ENCODE data around the gene THEMIS.
"Not testable (repeated sequence)": the region's sequence is repeated elsewhere in the genome, so short reads cannot be mapped to it uniquely, and the experiment has no call there.

Gene THEMIS

DNA sequence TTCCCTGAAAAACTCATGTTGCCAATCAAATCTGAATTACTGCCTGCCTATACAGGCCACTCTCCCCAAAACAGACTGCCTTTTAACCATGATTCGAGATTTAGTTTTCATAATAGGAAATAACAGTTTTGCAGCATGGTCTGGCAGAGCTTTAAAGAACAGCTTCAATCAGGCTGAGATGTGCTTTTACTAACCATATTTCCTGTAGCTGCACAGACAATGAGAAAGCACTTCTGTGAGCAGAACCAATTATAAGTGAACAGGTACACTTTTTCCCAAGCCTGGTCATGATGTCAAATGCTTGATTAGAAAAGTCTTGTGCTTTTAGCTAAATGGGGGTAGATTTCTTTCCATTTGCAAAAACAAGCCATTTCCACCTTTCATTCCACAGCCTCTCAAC, 108.2 kb downstream of the THEMIS start:
- no peak for DNase-seq

DNA sequence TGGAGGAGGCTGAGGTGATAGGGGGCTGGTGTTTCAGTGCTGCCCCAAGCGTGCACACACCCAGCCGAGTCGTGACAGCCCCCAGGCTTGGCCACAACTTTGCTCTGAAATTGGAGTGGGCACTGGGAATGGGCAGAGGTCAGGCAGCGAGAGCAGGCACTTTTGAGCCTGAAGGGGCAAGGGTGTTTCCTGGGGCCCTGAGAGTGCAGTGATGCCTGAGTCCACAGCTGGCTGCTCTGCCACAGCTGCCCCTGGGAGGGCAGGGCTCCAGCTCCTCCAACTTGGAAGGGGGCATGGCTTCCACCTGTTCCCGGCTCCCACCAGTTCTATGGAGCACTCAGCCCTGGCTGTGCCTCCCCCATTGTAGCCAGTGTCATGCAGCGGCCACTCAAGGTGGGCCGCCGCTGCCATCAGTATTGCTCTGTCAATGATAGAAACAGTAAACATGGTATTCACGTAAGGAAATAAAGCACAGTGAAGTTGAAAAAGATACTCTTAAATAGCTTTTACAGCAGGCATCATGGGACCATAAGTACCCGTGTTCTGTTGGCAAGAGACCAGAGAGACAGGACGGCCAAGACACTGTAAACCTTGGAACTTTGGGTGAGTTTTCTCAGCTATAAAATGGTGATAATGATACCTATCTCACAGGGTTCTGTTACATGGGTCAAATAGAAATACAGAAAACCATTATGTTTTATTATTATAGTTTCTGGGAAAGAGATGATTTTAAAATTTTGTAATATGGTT, 108.9 kb downstream of the THEMIS start:
- no peak for DNase-seq

DNA sequence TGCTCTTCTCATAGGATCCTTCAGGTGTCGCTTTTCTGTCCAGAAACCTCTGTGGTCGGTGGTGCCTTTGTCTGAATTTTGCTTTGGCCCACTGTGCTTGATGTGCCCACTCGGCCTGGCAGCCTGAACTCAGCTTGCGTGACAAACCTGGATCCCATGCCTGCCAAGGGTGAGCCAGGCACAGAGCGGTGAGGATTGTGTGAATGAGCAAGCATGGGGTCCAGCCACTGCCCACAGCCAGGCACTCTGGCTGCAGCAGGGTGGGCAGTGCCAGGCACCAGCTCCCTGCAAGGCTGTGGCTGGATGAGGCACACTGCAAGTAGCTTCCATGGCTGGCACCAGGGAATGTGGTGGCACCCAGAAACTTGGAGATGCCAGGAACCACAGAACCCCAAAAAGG, 110.3 kb downstream of the THEMIS start:
- DNase-seq = no peak

DNA sequence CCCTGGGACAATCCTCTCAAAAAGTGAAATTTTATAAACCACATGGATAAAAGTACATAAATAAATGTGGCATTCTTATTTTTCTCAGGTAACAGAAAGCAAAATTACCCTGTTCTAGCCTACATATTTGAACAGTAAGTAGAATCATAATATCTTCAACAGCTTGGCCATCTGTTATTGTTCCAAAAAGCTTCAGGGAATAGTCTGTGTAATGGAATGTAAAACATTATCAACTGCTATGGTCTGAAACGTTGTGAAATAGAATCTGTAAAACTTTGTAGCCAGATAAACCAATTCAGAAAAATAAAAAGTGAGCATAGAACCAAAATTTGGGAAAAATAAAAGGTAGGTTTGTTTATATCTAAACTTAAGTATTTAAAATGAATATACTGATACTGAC, 114.7 kb downstream of the THEMIS start:
- DNase-seq = no peak

DNA sequence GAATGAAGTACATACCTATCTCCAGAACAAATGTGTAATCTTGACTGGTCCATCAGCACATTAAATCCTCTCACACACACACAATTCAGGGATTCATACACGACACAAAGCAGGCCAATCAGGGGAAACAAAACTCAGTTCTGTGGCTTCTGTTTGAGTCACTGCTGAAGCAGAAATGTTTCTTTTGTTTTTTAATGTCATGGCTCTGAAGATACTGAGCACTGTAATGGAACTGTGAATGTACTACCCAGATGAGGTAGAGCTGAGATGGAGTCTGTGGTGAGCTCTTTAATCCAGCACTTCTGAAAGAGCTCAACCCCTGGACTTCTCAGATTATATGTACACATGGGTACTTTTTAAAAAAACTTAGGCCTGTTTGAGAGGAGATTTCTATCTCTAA, 116.4 kb downstream of the THEMIS start:
- no peak for DNase-seq

DNA sequence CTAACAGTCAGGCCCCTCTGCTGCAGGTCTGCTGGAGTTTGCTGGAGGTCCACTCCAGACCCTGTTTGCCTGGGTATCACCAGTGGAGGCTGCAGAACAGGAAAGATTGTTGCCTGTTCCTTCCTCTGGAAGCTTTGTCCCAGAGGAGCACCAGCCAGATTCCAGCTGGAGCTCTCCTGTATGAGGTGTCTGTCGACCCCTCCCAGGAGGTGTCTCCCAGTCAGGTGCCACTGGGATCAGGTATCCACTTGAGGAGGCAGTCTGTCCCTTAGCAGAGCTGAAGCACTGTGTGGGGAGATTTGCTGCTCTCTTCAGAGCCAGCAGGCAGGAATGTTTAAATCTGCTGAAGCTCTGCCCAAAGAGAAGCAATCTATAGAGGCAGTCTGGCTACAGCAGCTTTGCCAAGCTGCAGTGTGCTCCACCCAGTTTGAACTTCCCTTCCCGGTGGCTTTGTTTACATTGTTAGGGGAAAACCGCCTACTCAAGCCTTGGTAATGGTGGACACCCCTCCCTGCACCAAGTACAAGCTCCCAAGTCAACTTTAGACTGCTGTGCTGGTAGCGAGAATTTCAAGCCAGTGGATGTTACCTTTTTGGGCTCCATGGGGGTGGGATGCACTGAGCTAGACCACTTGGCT, 119.1 kb downstream of the THEMIS start:
- not testable (repeated sequence) for DNase-seq

DNA sequence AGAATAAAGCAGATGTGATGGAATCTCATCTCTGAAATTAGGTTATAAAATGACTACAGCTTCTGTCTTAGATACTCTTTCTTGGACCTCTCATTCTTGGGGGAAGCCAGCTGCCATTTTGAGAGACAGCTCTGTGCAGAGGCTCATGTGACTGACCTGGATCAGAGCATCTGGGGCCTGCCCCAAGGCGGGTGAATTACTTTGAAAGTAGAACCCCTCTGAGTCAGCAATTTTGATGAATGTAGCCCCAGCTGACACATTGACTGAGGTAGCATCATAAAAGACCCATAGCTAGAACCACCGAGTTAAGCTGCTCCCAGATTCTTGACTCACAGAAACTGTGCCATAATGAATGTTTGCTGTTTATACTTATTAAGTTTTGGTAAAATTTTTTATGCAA, 124.5 kb downstream of the THEMIS start:
- no peak for DNase-seq

DNA sequence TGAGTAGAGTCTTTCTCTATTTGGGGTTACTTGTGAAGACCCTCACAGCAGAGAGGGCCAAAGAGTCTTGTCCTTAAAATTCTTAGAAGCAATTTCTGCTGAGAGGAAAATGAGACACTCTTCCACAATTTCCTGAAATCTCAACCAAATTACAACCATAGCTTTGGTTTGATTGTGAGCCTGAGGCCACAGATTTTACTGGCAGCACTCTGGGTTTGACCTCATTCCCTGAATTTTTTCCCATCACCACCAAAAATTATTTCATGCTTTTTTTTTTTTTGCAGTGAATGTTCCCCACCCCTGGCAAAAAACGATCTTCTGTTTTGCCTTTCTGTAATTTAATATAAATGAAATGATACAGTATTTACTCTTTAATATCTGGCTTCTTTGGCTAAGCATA, 125.5 kb downstream of the THEMIS start:
- no peak for DNase-seq

DNA sequence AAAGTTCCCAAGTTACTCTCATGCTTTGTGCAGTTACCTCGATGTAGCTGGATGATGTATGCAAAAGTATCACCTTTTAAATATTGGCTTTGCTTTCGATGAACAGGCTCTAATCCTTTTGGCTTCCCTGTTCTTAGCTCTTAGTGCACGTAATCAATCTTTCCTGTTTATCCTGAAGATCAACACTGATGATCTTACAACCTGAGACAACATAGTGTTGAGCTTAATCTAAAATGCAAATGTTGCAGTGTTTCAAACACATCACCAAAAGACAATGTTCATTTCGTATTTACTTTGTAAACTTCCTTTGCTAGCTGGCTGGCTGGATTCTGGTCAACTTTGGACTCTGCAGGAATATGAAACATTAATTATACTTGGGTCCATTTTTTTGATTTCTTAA, 132.1 kb downstream of the THEMIS start:
- no peak for DNase-seq

DNA sequence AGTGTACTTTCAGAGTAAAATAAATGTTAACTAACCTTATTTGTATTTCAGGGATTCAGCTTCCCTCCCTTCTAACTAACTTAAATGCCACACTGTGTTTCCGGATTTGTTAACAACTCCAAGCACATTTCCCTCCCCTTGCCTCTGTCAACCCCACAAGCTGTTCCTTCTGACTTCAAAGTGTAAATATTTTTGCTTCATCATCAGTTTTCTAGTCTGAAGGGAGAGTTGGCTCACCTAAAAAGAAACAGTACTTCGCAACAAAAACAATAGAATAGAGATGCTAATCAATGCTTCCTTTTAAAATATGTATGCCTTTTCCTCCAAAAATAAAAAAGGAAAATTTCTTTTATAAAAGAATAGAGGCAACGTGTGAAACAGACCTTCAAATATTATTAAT, 132.6 kb downstream of the THEMIS start:
- no peak for DNase-seq

DNA sequence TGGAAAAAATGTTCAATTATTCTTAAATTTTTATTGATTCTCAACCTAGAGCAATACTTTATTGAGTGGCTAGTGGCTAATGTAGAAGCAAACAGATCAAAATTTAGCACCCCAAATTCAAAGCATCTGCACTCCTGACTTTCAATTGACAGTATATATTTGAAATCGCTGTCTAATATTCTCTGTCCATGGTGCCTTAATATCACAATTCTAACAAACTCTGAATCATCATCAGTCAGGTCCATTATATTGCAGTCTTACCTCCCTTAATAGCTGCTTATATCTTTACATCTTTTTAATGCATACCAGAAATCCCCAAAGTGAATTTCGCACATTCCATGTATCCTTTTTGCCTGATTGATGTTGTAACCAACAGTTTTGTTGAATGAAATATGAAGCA, 134.9 kb downstream of the THEMIS start:
- DNase-seq = no peak

DNA sequence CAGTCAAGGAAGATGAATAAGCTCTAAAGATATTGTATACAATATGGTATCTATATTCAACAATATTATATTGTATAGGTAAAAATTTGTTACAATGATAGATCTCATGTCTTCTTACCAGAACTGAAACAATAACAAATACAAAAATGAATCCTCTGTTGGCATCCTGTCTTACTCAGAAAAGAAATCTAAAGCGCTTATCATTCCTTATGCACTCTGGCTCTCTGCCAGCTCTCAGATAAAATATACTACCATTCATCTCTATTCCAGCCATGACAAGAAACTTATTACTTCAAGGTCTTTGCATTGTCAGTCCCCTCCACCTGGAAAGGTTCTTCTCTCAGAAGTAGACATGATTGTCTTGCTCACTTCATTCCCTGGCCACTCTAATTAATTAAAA, 138.6 kb downstream of the THEMIS start:
- no peak for DNase-seq

DNA sequence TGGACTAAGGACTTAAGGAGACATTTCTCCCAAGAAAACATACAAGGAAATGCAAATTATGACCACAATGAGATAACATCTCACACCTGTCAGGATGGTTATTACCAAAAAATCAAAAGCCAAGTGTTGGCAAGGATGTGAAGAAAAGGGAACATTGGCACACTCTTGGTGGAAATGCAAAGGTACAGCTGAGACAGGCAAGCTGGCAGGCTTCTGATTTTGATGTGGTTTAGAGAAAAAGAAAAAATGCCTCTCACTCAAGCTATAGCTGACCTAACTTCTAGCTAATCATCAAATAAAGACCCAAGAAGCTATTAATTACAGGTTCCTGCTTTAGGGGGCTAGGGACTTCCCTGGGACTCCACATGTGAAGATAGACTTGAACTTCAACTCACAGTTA, 139.8 kb downstream of the THEMIS start:
- no peak for DNase-seq

DNA sequence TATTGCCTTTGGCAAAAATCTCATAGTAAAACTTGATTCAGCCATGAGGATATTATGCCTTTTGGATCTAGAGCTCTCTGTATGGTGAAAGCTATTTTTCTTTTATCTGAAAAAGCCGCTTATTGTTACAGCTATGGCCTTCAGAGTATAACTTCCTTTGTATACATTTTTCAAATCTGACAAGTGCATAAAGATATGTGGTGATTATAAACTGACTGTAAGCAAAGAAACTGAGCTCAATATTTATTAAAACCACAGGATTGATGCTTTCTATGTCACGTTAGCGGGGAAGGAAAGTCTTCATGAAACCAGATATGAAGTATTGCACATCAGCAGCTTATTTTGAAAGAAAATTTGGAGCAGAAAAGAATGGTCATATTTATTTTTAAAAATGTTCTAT, 151.8 kb downstream of the THEMIS start:
- DNase-seq = no peak

DNA sequence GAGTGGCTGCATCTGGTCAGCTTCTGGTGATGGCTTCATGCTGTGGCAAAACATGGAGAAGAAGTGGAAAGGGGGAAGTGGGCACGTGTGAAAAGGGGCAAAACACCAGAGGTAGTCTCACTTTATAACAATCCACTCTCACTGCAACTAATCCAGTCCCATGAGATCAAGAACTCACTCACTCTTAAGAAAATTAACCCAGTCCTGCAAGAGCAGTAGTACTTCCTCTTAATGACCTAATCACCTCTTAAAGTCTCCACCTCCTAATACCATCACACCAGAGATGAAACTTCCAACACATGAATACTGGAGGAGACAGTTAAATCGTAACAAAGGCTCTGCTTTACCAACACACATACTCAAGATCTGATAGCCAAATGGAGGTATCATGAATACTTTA, 152.6 kb downstream of the THEMIS start:
- DNase-seq = no peak

DNA sequence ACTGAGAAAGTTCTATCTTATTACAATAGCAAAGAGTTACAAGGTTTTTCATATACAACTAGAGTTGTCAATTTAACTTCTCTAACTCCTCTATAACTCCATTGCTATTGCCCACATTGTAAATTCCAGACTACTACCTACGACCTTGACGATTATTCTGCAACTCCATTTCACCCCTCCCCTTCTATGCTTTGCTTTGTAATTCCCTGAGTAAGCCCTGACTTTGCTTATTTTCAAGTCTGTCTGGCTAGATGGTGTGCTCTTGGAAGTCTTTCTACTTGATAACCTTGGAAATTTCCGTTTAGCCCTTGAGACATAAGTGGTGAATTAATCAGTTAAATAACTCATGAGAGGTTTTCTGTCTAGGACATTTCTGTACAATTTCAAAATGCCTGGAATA, 162.4 kb downstream of the THEMIS start:
- no peak for DNase-seq

DNA sequence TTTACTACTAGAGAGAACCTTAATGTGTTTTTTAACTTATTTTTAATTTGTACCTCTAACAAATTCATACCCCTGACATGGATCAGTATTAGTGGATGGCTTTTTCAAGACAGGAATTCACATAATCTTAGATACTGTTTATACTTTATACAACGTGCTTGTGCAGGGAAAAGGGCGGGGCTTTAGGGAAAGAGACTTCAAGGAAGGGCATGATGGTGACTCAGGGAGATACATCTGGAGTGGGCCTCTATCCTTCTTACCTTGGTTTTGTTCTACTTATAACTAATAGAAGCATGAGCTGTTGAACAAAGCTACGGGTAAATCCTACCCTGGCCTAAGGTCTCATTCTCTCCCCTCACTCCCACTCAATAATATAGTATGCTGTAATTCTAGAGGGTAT, 163.1 kb downstream of the THEMIS start:
- DNase-seq = no peak

DNA sequence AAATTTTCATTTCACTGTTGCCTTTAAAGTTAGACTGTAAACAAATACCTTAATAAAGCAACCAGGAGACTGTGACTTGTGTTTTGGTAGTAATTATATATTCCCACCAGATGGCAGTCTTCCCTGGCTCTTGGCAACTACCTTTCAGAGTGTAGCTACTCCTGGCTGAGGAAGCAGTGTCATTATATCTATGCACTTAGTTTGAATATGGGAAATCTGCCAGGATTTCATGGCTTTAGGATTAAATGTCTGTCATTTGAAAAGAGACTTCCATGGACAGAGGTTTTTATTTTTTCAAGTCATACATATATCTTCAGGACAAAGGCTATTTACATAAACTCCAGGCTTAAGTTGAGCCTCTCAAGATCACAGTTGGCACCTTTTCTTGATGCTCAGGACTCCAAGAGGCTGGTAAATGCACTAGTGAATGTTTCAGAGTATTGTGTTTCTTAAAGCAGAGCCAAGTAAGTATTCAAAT, 163.8 kb downstream of the THEMIS start:
- no peak for DNase-seq

DNA sequence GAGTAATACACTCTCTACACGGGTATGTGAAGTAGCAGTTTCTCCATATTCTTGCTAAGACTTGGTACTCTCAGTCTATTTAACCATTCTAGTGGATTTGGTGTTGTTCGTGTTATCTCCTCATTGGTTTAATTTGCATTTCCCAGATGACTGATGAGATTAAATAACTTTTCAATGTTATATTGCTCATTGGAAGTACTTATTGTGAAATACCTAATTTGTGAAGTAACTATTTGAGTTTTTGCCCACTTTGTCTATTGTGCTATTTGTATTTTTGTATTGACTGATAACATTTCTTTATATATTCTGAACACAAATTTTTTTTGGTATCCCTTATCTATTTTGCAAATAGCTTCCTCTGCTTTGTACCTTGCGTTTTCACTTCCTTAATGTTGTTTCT, 167.9 kb downstream of the THEMIS start:
- no peak for DNase-seq

DNA sequence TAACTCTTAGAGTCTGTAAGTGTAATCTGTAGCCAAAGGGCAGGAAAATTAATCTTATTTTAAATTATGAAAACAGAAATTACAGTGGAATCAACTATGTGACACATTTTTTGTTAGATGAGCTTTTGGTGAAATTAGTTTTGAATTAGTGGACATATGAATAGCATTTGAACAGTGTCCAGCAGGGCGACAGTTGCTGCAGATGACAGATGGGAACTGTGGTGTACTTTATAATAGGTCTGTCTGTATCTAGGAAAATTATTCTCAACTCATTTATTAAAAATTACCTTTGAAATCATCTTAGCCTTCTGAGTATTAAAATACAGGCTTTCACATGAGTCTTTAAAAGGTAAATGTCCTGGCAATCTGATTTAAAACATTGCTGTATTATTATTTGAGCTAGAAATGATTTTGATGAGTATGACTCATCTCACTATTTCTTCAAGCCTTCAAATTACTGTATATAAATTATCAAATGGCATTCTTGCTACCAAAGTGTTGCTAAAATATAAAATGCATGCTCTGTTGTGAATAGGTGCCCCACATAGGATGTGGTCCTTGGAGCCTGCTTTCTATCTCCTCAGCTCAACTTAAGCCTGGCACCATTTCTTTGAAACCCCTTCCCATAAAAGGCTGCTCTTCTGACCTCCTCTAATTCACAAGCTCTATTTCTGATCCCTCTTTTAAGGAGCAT, 173.5 kb downstream of the THEMIS start:
- DNase-seq = no peak

DNA sequence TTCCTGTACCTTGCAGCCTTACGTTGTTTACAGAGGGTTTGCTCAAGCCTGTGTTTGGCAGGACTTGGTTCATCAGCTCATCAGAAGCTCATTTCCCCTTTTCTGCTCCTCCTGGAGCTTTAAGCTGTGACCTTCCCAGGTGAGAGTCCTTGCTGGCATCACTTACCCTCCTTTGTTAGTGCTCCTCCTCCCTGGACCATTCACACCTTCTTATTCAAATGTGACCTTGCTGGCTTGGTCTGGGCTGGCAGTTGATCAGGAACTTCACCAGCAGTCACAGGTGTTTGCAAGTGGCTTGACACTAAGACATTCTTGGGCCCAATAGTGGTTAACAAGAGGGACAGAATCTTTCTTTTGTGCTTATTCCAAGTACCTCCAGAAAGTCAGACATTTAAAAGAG, 175.0 kb downstream of the THEMIS start:
- DNase-seq = no peak

DNA sequence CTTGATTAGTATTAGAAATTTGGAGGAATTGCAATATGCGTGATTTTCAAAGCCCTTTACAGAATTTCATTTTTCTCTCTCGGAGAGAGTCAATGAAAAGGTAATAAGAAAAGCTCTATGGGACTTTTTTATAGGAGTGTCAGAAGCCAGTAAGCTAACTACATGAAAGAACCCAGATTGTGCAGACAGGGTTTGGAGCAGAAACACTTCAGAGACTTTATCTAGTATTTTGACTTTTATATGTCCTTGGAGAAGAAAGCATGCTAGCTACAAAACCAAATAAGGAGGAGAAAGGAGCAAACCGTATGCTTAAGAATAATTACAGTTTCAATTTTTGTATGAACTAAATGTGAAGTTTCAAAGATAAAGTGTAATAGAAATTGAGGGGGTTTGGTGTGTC, 182.2 kb downstream of the THEMIS start:
- no peak for DNase-seq

DNA sequence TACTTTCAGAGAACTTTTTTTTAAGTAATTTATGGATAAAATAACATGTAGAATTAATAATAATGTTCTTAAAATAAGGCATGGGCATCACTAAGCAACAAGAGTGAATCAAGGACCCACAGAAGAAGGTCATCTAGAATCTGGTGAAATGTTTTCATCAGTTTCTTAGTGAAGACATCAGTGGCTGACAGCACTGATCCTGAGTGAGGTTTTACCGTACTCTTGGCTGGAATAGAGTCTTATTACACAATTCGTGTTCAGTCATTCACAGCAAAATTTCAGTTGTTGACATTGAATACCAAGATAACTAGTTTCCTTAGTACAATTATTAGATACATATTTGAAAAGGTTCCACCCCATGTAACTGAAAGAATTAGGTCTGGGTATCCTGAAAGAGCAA, 183.5 kb downstream of the THEMIS start:
- DNase-seq = no peak

DNA sequence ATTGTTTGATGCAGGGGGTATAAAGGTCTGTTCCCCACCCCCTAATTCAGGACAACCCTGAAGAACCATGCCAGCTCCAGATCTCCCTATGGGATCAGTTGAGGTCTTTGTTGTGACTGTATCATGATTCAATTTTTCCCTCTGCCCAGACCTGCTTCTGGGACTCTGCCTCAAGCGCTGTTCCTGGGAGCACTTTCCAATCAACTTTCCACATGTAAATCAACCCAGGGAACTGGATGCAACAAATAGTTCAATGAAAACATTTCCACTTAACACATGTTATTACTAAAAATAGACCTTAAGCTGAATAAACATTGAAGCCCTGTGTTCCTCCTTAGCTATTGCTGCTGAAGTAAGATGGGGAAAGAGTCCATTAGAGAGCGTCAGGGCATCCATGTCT, 184.4 kb downstream of the THEMIS start:
- no peak for DNase-seq
